K562 (cell line): ENCODE results near the gene TSKS. TPM values are rescaled to one million over a fixed set of nuclear protein-coding genes. Genes with fewer than 3 reads are reported as not detected.

ENCODE experiments used
- ATAC-seq: fragments of 200-7000 bp; cut with Tn5 transposase; 3 replicates; pipeline ENCODE4 v1.9.1; 2020; ENCODE audit warnings: moderate library complexity
- BruUV-seq: library from RNA; stranded (reverse); fragments of 400-500 nt; replicated peaks from 2 replicates; lab custom pipeline; 2021; lab: Mats Ljungman, UMichigan
- CTCF ChIA-PET: fragments of 300-600 bp; formaldehyde crosslinking; extraction: SDS; loops from one replicate; lab custom pipeline; 2021; ENCODE audit warnings: low intra/inter-chr PET ratio; lab: Yijun Ruan, JAX
- POLR2A ChIA-PET: fragments of 300-600, 350-650 bp; sonication (Branson Sonifier 250); formaldehyde crosslinking; extraction: SDS; loops from one replicate; lab custom pipeline; 2021; ENCODE audit warnings: antibody characterized with exemption, inconsistent platforms; lab: Yijun Ruan, JAX
- DNase-seq, 4 experiments: peaks; one replicate each; pipeline versions ENCODE4 v3.0.0 to v3.0.0-alpha.2; 2011 to 2018; ENCODE audit warnings: low spot score in 3 of 4, mixed read lengths in 3 of 4; ENCODE audit errors: extremely low read depth in 1 of 4
- FAIRE-seq: peaks from 2 replicates; lab custom pipeline; 2011; peaks lifted over from hg19 to GRCh38; lab: Jason Lieb, UNC
- H2AFZ ChIP-seq: 2 replicates; pipeline ENCODE4 v1.6.0; 2011; ENCODE audit warnings: low read depth, low read length, control low read depth, inconsistent platforms
- H3K27ac ChIP-seq: fragments of 200-600 bp; 3 replicates; pipeline ENCODE4 v1.8.0; 2011; ENCODE audit warnings: low read depth, mild to moderate bottlenecking, control low read depth, inconsistent platforms, low read length, moderate library complexity, mixed read lengths; ENCODE audit errors: extremely low read depth
- H3K27me3 ChIP-seq, 2 experiments: fragments of 300-600 bp in 1 of 2; 2 replicates in 1 of 2; 3 replicates in 1 of 2; pipeline versions ENCODE4 v1.6.0 to v1.8.0; 2011; ENCODE audit warnings: inconsistent platforms in 2 of 2, low read length in 2 of 2, mild to moderate bottlenecking in 1 of 2, mixed read lengths in 1 of 2, moderate library complexity in 1 of 2; ENCODE audit not compliant: control insufficient read depth in 2 of 2, insufficient read depth in 2 of 2
- H3K36me3 ChIP-seq: fragments of 300-600 bp; 3 replicates; pipeline ENCODE4 v1.8.0; 2011; ENCODE audit warnings: mild to moderate bottlenecking, low read length, inconsistent platforms; ENCODE audit not compliant: control insufficient read depth, insufficient read depth
- H3K4me1 ChIP-seq, 2 experiments: fragments of 200-600 bp in 1 of 2; replicated peaks in 1 of 2; 2 replicates in 1 of 2; 3 replicates in 1 of 2; pipeline versions ENCODE4 v1.5.1 to v1.8.0; 2011; ENCODE audit warnings: inconsistent platforms in 2 of 2, low read length in 2 of 2, mild to moderate bottlenecking in 1 of 2, mixed read lengths in 1 of 2, moderate library complexity in 1 of 2; ENCODE audit not compliant: control insufficient read depth in 2 of 2, insufficient read depth in 2 of 2
- H3K4me2 ChIP-seq: 2 replicates; pipeline ENCODE4 v1.6.1; 2011; ENCODE audit warnings: low read length, control low read depth, inconsistent platforms, mixed read lengths; ENCODE audit not compliant: insufficient read depth
- H3K4me3 ChIP-seq: fragments of 200-600 bp; sonication (generic), shearing (Covaris generic); 2 replicates; pipeline ENCODE4 v1.5.1; 2016; ENCODE audit warnings: control low read depth, inconsistent platforms
- H3K79me2 ChIP-seq: fragments of 200-600 bp; 3 replicates; pipeline ENCODE4 v1.8.0; 2011; ENCODE audit warnings: low read length, inconsistent platforms; ENCODE audit not compliant: control insufficient read depth, insufficient read depth
- H3K9ac ChIP-seq, 2 experiments: 2 replicates each; pipeline versions ENCODE4 v1.6.0 to v1.6.1; 2011; ENCODE audit warnings: low read depth in 2 of 2, low read length in 2 of 2, control low read depth in 1 of 2, inconsistent platforms in 1 of 2, mild to moderate bottlenecking in 1 of 2, mixed read lengths in 1 of 2; ENCODE audit not compliant: insufficient read depth in 1 of 2
- H3K9me1 ChIP-seq: one replicate; pipeline ENCODE4 v1.6.0; 2011; ENCODE audit warnings: inconsistent platforms, mild to moderate bottlenecking, low read length, moderate library complexity; ENCODE audit not compliant: control insufficient read depth, insufficient read depth
- H3K9me3 ChIP-seq: replicated peaks from 2 replicates; pipeline ENCODE4 v1.5.1; 2011; ENCODE audit warnings: low read depth, low read length, inconsistent platforms; ENCODE audit not compliant: control insufficient read depth, insufficient read depth
- H4K20me1 ChIP-seq: replicated peaks from 2 replicates; pipeline ENCODE4 v1.6.1; 2011; ENCODE audit warnings: low read length, inconsistent platforms, mixed read lengths; ENCODE audit not compliant: control insufficient read depth, insufficient read depth
- GABPB1 ChIP-seq: sonication (generic); formaldehyde crosslinking; IDR thresholded peaks from 2 replicates; pipeline ENCODE4 v1.8.0; 2022; ENCODE audit warnings: mild to moderate bottlenecking, missing genetic modification reagents
- HINFP ChIP-seq: fragments of 450-650 bp; conservative IDR thresholded peaks from 2 replicates; pipeline ENCODE4 v1.6.1; 2016; ENCODE audit warnings: missing genetic modification characterization, low read depth, mild to moderate bottlenecking, control low read depth, missing compliant biosample characterization
- NR2C2 ChIP-seq, 2 experiments: fragments of 200-800 bp in 1 of 2; sonication (Bioruptor generic) in 1 of 2; sonication (generic) in 1 of 2; formaldehyde crosslinking in 1 of 2; IDR thresholded peaks; 2 replicates each; pipeline versions ENCODE4 v1.6.1 to v1.8.0; 2016 to 2022; ENCODE audit warnings: mild to moderate bottlenecking in 1 of 2, missing compliant biosample characterization in 1 of 2, missing genetic modification characterization in 1 of 2, missing genetic modification reagents in 1 of 2
- POLR2AphosphoS2 ChIP-seq: IDR thresholded peaks from 2 replicates; pipeline ENCODE4 v1.6.1; 2012; ENCODE audit warnings: low read length, improper control_type of control experiment
- RBM25 ChIP-seq: fragments of 200-400 bp; formaldehyde crosslinking; IDR thresholded peaks from 2 replicates; pipeline ENCODE4 v1.6.1; 2018; ENCODE audit warnings: low read length, low read depth, moderate library complexity; ENCODE audit not compliant: severe bottlenecking
- RFX5 ChIP-seq: IDR thresholded peaks from 2 replicates; pipeline ENCODE4 v1.6.1; 2011; ENCODE audit warnings: low read depth, mild to moderate bottlenecking, improper control_type of control experiment, low read length
- SOX6 ChIP-seq: fragments of 450-650 bp; IDR thresholded peaks from 2 replicates; pipeline ENCODE4 v1.6.1; 2014; ENCODE audit warnings: mild to moderate bottlenecking
- ZBTB43 ChIP-seq: sonication (generic); formaldehyde crosslinking; IDR thresholded peaks from 2 replicates; pipeline ENCODE4 v1.8.0; 2023; ENCODE audit warnings: mild to moderate bottlenecking, missing genetic modification reagents
- WGBS: fragments of 100-300 bp; shearing (Covaris generic); methylation state at CpG from one replicate; pipeline ENCODE4 v1.1.6; 2016; ENCODE audit warnings: low coverage, mixed read lengths; ENCODE audit not compliant: insufficient coverage; ENCODE audit errors: missing lambda C conversion rate; 5-methylcytosine and 5-hydroxymethylcytosine counted together
- in situ Hi-C: fragments of 300-500 bp; cut with MboI; formaldehyde crosslinking; loops from 4 replicates; pipeline ENCODE4 v1.15.0; 2018; ENCODE audit warnings: inconsistent platforms, mixed read lengths
- intact Hi-C: fragments of 100-400 bp; cut with micrococcal nuclease; formaldehyde crosslinking; loops from 2 replicates; pipeline ENCODE4 v1.14.2; 2022
- polyA plus RNA-seq, 8 experiments: library from polyadenylated mRNA; depleted of rRNA in 4 of 8; stranded (reverse) in 5 of 8; unstranded in 3 of 8; fragments of >200 nt; fragmentation: Nextera tagmentation in 2 of 8; fragmentation: Illumina TruSeq in 1 of 8; extraction: Ambion mirVana in 2 of 8; extraction: Trizol in 1 of 8; gene quantifications; 2 replicates each; pipeline versions ENCODE4 v1.2.1 to v1.2.3, GENCODE V29; 2011 to 2014; ENCODE audit warnings: inconsistent platforms in 1 of 8, missing spikeins in 1 of 8
- total RNA-seq, 7 experiments: library from RNA; depleted of rRNA in 6 of 7; stranded (reverse); fragments of >200 nt in 6 of 7; fragmentation: Illumina TruSeq in 2 of 7; extraction: Trizol in 2 of 7; gene quantifications; 2 replicates each; pipeline versions ENCODE4 v1.2.1 to v1.2.3, GENCODE V29; 2011 to 2021; ENCODE audit warnings: low replicate concordance in 1 of 7

Gene TSKS
- total and polyA plus RNA-seq, 9 of the 15 experiments (the other 6 are each of a cell fraction or from before 2014, with no cell fraction given): 0.14 to 4.5 (median 0.80) TPM

GRCh38 chr19:49696115-49696514 is 67.0 kb downstream of the TSKS start:
- Histone ChIP-seq H3K4me3 (no peak overlapping the region), H3K9ac (no peak overlapping the region)
- in situ Hi-C loops: no loop called here
- TF ChIP-seq POLR2AphosphoS2: no peak
- TF ChIP-seq RBM25: peak; percentile 54
- TF ChIP-seq ZBTB43: no peak
- TF ChIP-seq, all 486 proteins: peak for 1
- Histone ChIP-seq H3K4me2 (no peak overlapping the region), H4K20me1 (no peaks in the 10 kb centered on the region), H3K27ac (no peak overlapping the region), H3K36me3 (no peaks in the 10 kb centered on the region), H3K4me1 (peaks cover 10 to 19% of the 10 kb centered on the region in 2 experiments; a peak in 4 of 5 replicates), H3K9me3 (no peaks in the 10 kb centered on the region), H3K27me3 (no peaks in the 10 kb centered on the region), H3K79me2 (no peaks in the 10 kb centered on the region), H3K9me1 (no peaks in the 10 kb centered on the region), H2AFZ (no peak overlapping the region)
- WGBS: 63% methylated on average over 6 of the region's 6 CpGs
- BruUV-seq: no TSS peak
- no peak for ATAC-seq
- intact Hi-C loops: no loop called here
- FAIRE-seq: peak; percentile 49
- ChIA-PET POLR2A (interaction anchor here (0.7 to 1.2 kb wide), 3 partner anchors 11 to 68 kb away, joined by 3 to 6 read pairs (median 4); no protein-coding TSS in a partner anchor), CTCF (no interaction called here)
- no peak for DNase-seq

GRCh38 chr19:49692147-49692506 is 71.0 kb downstream of the TSKS start:
- no peak for DNase-seq
- in situ Hi-C loops (no loop called here), intact Hi-C loops (no loop called here)
- no peak for ATAC-seq
- no peak overlapping the region for H3K4me2 ChIP-seq
- no peak overlapping the region for H3K27ac ChIP-seq
- no peaks in the 10 kb centered on the region for H3K27me3 ChIP-seq
- peaks cover 24% of the 10 kb centered on the region; the same call in 2 of the 3 replicates for H3K36me3 ChIP-seq
- H3K4me1 ChIP-seq: peaks cover 0 to 46% of the 10 kb centered on the region in 2 experiments; a peak in 2 of 5 replicates
- H3K9ac ChIP-seq: peak overlapping the region in 1 of 2 experiments; percentile 74; a peak in 2 of 4 replicates
- no TSS peak for BruUV-seq
- H3K9me3 ChIP-seq: no peaks in the 10 kb centered on the region
- POLR2A ChIA-PET: interaction anchor here (0.6 to 0.8 kb wide), 4 partner anchors 26 to 1149 kb away, joined by 3 to 6 read pairs (median 3); no protein-coding TSS in a partner anchor
- no peaks in the 10 kb centered on the region for H4K20me1 ChIP-seq
- no peaks in the 10 kb centered on the region for H3K79me2 ChIP-seq
- H3K9me1 ChIP-seq: no peaks in the 10 kb centered on the region
- FAIRE-seq: no peak
- CTCF ChIA-PET: no interaction called here
- WGBS: 65% methylated on average over 15 of the region's 16 CpGs
- peak overlapping the region; percentile 70 for H2AFZ ChIP-seq
- H3K4me3 ChIP-seq: no peak overlapping the region
- TF ChIP-seq HINFP (tag) (no peak), SOX6 (no peak), GABPB1 (no peak), NR2C2 (CRISPR knock-in tag; IDR thresholded peaks at IDR 0.05) (no peak), NR2C2 (tag; IDR thresholded peaks at IDR 0.05) (peak; percentile 64), RFX5 (no peak)
